HG03378 (cell line): ENCODE measurements around the gene KCNN3.

Source experiments
- ATAC-seq: cut with Tn5 transposase; IDR thresholded peaks from one replicate; pipeline ENCODE4 v1.9.1; 2021; ENCODE audit warnings: mild to moderate bottlenecking, moderate library complexity; ENCODE audit not compliant: unreplicated experiment

KCNN3 gene

DNA sequence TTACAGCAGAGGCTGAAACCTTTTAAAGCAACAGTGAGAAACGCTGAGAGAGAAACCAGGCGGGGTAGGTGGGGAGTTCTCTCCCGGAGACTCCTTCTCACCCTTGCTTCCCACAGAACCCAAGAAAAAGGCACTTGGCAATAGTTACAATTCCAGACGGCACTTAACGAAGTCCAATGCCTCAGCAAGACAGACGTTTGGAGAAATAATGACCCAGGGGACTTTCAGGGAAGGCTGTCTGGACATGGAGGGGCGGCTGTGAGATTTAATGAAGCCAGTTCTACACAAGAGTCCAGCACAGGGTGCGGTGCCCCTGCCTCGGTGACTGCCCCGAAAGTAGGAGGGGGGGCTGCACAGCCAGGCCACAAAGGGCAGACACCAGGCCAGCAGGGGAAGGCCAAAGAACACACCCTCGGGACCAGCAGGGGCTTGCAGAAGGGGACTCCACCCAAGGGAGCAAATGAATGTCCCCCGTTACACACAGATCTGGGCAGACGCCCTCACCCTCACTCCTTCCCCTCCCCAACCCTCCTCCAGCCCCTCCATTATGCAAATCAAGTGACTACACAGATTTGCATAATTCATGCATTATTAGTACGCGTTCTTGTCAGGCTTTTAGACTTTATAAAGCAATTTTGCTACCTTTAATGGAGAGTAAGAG, 26.3 kb downstream of the KCNN3 start:
- no peak for ATAC-seq

DNA sequence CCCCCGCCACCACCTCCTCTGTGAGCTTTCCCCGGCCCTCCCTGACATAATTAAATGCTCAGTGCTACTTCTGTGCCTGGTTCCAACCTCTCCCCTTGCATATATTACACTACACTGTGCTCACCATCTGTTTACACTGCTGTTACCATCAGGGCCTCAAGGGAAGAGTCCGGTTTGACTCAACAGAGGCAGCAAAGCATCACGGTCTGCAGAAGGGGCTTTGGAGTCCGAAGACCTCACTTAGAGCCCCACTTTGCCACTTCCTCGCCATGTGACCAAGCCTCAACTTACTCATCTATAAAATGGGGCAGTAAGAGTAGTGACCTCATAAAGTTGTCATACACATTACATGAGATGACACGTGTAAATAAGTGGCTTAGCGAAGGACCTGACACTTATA, 27.4 kb downstream of the KCNN3 start:
- no peak for ATAC-seq

DNA sequence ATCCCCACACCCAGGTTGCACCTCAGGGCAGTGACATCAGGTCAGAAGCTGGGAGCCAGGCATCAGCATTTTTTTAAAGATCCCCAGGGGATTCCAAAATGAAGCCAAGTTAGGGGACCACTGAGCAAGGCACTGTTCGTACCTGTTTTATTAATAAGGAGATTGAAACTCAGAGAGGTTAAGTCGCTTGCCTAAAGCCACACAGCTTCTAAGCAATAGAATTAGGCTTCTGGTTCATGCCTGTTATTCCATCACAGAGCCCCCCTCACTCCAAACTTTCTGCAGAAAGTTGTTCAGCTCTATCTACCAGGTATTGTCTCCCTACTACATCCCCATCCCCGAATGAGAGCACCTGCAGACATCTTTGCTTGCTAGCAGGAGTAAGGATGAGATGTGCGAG, 28.7 kb downstream of the KCNN3 start:
- ATAC-seq, result no peak

GRCh38 chr1:154840269-154841176, 29.6 kb downstream of the KCNN3 start:
- ATAC-seq, result no peak

DNA sequence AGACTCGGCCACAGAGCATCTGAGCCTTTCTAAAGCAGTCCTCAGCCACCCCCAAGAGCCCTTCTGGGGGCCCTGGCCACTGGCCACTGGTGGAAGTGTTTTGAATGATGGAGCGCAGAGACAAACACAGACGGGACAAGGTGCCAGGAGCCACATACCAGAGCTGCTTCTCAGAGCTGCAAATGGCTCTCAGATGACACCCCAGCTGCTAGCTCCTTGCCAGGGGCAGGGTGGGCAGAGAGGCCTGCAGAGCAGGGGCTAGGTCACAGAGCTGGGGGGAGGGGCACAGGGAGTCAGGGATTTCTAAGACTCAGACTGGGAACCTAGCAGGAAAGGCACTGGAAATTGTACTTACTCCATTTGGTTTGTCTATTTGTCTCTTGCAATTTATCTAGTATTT, 30.4 kb downstream of the KCNN3 start:
- no peak for ATAC-seq

DNA sequence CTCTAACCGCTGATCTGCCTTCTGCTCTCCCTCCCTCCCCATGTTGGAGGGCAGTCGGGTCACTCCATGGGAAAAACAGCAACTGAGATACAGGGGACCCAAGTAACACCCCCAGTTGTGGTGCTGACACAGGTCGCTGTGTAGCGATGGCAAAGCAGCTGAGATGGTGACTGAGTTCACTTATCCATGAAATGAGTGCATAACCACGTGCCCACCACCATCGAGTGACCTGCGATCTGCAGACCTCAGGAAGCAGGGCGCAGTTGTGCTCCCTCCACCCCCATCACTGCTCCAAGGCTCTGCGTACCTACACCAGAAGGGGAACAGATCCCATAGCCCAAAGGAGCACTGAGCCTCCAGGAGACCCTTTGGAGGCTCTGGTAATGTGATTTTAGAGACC, 31.1 kb downstream of the KCNN3 start:
- no peak for ATAC-seq

DNA sequence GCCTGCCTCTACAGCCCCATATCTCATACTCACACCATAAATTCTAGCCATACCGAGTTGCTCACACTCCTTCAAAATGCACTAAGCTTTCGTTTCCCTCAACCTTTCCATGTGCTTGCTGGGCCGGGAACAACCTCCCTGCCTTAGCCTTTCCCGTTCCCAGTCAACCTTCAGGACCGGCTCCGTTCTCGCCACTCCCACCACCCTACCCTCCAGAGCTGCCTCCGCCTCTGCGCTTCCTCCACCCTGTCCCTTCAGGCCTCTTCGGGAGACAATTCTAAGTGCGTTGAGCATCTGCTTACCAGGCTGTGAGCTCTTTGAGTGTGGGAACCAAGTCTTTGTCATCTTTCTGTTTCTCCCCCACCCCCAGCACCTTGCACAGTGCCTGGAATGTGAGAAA, 31.6 kb downstream of the KCNN3 start:
- ATAC-seq, result no peak

DNA sequence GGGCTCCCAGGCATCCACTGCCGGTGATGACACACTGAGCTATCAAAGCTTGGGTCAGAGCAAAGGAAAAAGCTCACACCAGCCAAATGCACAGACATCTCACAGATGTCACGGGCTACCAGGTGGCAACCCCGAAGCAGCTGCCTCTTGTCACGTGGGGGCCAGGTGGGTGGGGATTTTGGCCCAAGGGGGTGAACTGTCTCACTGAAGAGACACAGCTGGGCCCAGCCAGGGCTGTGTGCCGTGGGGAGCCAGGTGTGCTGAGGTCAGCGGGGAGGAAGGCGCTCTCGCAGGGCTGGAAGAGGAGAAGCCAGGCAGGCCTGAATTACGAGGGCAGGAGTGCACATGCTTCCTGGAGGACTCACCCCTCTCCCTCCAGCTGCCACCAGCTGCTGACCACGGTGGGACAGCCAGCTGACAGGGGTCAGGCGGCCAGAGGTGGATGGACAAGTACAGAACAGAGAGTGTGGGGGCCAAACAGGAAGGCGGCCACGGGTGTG, 32.4 kb downstream of the KCNN3 start:
- no peak for ATAC-seq

- no peak for ATAC-seq
These were observed 32.9 kb downstream of the KCNN3 start for GRCh38 chr1:154837034-154837671.

DNA sequence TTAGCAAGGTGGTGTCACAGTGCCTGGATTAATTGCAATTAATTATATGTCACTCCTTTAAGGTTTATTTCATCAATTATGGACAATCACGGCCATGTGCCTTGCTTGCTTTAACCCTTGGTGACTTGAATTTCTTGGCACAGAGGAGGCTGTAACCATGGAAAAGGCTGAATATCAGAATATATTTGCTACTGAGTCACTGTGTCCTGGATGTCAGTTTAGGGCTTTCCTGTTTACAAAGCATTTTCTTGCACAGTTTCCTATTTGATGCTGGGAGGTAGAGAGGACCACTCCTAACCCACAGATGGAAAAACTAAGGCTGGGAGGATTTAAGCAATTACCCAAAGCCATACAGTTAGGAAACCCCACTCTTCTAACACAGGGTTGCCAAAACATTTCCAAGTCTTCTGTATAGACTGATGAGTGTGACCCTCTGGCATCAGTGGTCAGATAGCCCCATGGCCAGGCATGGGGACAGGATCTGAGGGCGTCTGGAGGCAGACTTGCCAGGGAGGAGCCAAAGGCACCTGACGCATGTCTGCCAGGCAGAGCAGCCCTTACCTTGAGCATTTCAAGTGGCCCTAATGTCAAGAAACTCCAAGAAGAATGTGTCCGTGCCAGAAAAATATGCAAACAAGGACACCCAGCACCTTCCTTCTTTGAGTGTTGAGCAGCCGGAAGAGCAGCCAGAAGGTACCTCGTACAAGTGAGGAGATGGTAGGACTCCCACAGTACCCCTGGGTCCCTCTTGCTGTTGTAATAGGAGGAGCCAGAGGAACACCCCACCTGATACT, 34.4 kb downstream of the KCNN3 start:
- no peak for ATAC-seq

- ATAC-seq, result no peak
These were observed 36.2 kb downstream of the KCNN3 start for GRCh38 chr1:154833841-154834240.

- no peak for ATAC-seq
These were observed 36.9 kb downstream of the KCNN3 start for GRCh38 chr1:154833209-154833608.

DNA sequence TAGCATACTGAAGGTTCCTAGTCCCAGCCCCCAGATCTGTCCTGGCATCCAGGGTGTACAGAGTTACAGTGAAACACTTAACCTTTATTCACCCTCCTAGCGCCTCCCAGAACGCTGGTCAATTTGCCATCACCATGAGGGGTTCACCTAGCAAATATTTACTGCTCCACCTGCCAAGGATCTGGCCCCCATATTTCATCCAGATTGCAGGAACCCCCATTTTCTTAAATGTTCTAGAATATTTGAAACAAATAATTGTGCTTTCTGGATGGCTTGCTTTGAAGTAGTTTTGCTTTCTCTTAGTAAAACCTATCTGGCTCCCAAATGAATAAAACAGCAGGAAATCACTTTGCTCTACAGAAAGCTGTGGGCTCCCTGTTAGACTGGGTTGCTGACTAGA, 37.7 kb downstream of the KCNN3 start:
- no peak for ATAC-seq

DNA sequence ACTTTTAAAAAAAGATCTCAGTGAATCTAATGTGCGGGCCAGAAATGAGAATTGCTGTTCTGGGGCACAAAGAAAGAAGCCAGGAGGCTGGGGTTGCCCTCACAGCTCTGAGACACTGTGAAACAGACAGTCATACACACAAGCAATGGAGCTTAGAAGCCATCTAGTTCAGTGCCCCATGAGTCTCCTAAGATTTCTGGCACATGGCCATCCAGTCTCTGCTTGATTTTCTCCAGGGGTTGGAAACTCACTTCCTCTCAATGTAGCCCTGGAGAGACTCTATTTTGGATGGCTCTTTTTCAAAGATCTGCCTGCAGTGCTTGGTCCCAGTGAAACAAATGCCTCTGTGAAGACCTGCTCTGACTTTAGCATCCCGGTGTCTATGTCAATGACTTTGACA, 38.6 kb downstream of the KCNN3 start:
- no peak for ATAC-seq

DNA sequence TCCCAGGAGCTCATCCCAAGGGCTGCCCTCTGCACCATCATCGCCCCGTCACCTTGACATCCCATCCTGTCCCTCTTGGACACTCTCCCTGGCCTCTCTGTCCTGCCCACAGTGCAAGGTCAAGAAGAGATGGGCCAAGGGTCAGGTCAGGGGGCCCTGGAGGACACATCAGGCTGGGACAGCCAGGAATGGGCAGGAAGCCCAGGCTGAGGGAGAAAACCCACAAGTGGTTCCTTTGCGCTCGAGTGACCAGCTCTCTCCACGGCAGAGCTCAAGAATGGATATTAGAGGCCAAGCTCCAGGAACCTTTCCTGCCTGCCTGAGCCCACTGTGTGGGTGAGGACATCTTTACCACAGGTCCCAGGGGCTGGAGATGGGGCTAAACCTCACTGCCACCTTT, 41.0 kb downstream of the KCNN3 start:
- ATAC-seq, result no peak

DNA sequence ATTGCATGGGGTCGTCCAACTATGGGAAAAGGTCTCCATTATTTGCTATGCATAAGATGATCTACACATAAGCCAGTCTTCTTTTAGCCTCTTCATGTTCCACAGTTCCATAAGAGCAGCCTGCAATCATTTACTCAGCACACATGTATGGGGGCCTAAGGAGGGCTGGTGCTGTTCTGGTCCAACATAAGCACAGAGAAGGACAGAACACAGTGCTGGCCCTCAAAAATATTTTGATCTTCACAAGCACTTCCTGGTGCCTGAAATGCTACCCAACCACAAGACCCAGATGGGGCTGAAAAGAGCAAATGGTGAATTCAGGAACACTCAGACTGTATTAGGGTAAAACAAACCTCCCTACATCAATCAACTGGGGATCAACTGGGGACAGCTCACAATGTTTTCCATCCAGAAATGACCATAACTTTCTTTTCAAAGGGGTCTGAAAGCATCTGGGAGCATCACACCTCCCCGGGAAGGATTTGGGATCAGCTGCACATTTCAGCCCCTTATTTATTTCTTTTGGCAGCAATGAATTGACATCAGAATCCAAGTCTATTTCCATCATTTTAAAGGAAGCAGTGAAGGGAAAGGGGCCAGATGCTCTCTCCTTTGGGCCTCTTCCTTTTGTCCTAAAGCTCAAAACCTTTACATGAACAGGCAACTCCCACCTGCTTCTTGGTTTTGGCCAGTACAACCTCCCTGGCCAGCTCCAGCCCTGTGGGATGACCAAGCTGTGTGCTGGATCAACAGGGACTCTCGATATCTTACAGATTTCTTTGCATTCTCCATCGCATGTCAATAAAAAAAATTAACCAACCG, 45.7 kb downstream of the KCNN3 start:
- no peak for ATAC-seq

- no peak for ATAC-seq
These were observed 47.4 kb downstream of the KCNN3 start for GRCh38 chr1:154822717-154823116.

DNA sequence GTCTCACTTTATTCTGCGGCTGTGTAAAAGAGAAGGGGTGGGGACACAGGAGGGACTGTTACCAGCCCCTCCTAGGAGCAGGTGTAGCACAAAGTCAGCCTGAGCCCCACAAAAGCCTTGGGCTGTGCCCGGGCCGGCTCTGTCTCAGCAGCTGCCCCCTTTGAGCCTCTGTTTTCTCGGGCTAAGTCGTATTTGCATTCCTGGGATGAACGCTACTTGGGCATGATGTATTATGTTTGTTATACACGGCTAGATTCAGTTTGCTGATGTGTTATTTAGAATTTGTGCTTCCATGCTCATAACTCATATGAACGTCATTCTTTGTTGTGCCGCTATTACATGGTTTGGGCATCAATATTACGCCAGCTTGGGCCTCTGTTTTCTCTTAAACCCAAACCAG, 47.8 kb downstream of the KCNN3 start:
- ATAC-seq, result no peak

GRCh38 chr1:154821083-154821482, 49.0 kb downstream of the KCNN3 start:
- no peak for ATAC-seq

- no peak for ATAC-seq
These were observed 49.4 kb downstream of the KCNN3 start for GRCh38 chr1:154820646-154821045.
